Glomerular visceral epithelial cell (primary cell): ENCODE data around the gene LCAT.
"Not testable (repeated sequence)": the region's sequence is repeated elsewhere in the genome, so short reads cannot be mapped to it uniquely, and the experiment has no call there.

Experiments
- DNase-seq: peaks from one replicate; pipeline ENCODE4 v3.0.0-alpha.2; 2016; ENCODE audit errors: extremely low spot score

Gene LCAT

DNA sequence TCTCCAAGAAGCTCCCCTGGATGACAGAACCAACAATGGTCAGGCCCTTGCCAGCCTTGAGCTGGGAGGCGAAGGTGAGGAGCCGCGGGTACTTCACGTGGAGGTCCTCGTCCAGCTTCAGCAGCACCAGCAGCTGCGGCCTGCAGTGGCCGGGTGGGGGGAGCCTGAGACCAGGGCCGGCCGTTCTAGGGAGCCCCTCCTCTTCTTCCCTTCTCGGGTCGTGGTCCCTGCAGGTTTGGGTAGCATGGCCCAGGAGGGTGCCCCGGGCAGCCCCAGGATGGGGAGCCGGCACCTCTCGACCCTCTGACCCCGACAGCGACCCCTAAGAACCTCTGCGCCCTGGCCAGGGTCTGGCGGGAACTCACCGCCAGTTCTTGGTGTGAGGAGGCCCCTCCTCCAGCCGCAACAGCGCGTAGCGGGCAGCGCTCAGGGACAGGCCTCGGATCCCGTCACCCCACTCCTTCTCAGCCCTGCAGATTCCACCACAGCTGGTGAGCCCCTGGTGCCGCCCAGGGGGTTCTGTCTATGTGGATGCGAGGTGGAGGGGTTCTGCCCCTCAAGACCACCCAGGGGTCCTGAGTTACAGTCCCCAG, 3.1 kb upstream of the LCAT start:
- DNase-seq, result no peak

DNA sequence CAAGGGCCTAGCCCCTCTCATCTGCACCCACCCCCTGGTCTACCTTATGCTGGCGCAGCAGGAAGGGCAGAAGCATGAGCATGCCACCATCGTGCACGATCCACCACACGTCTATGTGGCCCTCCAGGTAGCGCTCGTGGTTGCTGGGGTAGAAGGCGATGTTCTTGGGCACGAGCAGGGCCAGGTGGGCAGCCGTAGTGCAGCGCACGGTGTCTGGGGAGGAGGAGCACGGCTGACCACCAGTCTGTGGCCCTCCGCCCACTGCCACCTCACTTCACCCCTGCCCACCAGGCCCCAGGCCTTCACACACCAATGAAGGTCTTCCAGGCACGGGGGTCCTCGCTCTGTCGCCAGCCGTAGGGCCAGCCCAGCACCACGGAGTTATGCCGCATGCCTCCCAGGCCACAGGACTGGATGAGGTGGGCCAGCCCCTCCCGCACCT, 2.2 kb upstream of the LCAT start:
- no peak for DNase-seq

DNA sequence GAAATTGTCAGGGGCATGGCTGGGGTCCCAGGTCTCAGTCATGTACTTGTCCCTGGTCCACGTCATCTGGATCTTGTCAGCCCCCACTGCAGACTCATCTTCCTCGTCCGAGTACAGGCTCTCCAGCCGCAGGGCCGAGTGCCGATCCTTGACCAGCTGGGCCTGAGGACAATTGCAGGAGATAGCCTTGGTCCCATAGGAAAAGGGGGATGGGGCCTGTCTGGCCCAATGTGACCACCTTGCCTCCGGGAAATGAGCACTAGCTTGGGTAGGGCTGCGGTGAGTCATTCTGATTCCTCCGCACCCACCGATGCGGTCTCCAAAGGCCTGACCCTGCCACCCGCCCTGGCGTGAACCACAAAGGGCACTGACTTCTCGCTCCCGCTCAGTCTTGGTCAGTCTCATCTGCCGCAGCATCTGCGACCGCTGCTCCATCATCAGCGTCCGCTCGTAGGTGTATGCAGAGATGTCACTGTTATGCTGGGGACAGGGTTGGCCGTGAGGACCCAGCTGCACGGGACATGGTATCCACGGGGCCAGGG, 1.5 kb upstream of the LCAT start:
- no peak for DNase-seq

DNA sequence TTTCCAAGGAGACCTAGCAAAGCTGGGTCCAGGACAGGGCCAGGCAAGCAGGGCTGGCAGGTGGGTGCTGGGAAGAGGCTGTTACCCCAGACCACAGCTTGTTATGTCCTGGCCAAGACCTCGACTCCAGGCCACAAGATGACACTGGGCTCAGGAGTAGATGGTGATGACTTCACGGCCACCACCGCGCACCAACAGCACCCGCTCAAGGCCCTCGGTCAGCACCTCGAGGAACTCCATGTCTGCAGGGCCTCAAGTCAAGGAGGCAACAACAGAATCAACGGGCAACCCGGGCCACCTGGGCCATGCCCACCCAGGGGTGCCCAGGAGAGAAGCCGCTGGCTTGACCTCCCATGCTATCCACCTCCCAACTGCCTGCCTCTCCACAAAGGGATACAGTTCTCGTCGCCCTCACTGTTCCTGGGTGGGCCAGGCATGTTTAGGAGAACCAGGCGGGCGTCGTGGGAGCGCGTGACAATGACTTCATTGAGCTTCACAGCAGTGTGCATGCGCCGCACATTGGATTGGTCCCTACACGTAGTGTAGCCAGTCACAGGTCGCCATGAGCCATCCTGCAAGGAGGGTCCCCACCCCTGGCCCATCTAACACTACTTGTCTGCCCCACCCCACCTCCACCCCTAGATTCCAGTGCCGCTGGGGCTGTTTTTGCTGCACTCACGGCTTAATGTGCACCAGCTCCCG, 921 bp upstream of the LCAT start:
- DNase-seq, result no peak

DNA sequence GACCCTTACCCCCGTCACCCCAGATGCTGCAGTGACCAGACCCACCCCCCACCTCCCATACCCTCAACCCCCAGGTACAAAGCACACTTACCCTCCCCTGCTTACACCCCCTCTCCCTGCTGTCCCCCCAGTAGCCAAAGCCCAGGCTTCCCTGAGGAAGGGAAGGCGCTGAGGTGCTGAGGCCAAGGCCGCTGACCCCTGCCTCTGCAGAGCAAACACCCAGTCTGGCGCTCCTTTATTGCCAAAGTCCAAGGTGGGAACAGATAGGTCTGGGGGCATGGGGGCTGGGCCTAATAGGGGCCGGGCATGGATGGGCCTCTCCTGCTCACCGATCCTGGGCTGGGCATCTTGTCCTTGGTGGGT, 683 bp downstream of the LCAT start:
- no peak for DNase-seq

DNA sequence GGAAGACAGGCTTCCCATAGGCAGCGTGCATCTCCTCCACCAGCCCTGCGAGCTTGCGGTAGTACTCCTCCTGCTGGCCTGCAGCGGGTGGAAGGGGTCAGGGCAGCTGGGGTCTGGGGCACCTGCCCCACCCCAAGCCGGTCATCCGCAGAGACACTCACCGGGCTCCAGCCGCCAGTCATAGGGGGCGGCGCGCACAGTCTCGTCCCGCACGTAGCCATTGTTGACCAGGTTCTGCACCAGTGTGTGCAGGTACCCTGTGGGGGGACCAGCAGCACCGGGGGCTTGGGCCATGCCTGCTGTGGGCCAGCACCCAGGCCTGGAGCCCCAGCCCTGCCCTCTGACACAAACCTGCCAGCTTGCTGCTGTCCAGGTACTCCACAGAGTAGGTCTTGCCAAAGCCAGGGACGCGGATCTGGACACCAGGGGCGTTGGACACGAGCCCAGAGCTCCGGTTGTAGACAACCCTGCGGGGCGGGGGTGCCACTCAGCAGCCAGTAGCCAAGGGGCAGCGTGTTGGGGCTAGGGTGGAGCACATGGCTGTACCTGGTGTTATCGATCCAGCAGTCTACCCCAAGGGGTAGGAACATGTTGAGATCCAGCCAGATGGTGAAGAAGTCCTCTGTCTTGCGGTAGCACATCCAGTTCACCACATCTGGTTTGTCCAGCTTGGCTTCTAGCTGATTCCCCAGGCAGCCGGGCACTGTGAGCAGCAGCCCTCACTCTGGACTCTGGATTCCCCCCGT, 1.2 kb downstream of the LCAT start:
- no peak for DNase-seq

DNA sequence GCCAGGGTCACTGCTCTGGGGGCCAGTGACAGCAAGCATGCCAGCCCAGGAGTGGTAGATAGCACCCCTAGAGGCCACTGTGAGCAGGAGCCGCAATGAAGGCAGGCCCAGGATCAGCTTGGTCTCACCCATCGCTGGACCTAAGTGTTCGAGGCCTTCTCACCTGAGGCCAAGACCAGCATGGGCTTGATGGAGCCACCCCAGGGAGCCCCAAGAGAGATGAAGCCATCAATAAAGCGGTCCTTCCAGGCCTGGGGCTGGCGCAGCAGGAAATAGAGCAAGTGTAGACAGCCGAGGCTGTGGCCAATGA, 1.8 kb downstream of the LCAT start:
- DNase-seq, result peak; percentile 38

DNA sequence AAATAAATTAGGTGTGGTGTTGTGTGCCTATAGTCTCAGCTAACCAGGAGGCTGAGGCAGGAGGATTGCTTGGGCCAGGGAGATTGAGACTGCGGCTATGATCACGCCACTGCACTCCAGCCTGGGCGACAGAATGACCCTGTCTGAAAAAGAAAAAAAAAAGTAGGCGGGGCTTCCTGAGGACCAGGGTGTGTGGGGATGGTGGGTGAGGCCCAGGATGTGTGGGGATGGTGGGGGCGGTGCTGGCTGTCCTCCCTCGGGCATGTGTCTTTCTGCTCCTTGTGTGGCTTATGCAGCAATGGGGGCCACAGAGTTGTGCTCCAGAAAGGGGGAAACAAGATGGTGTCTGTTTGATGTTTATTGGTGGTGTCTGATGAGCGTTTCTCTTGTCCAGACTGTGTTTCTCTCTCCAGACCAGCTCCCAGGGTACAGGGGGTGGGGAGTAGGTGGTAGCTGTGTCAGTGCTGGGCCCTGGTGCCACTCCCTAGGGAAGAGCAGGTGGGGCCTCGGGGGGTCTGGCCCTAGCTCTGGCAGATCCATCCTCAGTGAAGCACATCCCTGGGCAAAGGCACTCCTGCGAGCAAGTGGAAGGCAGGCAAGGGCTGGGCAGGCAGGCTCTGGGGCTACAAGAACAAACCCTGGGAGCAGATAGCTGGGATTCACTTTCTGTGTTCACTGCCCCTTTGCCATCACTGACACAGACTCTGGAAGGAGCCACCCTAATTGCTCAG, 2.3 kb downstream of the LCAT start:
- DNase-seq, result no peak

DNA sequence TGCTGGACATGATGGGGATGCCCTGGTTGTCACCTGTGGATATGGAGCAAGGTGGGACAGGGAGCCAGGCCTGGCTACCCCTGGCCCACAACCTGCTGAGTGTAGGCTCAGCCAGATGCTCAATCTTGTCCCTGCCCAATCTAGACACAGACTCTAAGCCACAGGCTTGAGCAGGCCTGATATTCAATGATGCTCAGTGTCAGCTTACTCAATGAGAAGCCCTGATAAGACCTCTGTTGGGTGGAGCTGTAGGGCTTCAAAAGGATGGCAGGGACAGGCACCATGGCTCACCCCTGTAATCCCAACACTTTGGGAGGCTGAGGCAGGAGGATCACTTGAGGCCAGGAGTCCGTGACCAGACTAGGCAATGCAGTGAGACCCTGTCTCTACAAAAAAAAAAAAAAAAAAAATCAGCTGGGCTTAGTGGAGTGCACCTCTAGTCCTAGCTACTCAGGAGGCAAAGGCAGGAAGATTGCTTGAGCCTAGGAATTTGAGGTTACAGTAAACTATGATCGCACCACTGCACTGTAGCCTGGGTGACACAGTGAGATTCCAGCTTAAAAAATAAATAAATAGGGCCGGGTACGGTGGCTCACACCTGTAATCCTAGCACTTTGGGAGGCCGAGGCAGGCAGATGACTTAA, 3.4 kb downstream of the LCAT start:
- no peak for DNase-seq

DNA sequence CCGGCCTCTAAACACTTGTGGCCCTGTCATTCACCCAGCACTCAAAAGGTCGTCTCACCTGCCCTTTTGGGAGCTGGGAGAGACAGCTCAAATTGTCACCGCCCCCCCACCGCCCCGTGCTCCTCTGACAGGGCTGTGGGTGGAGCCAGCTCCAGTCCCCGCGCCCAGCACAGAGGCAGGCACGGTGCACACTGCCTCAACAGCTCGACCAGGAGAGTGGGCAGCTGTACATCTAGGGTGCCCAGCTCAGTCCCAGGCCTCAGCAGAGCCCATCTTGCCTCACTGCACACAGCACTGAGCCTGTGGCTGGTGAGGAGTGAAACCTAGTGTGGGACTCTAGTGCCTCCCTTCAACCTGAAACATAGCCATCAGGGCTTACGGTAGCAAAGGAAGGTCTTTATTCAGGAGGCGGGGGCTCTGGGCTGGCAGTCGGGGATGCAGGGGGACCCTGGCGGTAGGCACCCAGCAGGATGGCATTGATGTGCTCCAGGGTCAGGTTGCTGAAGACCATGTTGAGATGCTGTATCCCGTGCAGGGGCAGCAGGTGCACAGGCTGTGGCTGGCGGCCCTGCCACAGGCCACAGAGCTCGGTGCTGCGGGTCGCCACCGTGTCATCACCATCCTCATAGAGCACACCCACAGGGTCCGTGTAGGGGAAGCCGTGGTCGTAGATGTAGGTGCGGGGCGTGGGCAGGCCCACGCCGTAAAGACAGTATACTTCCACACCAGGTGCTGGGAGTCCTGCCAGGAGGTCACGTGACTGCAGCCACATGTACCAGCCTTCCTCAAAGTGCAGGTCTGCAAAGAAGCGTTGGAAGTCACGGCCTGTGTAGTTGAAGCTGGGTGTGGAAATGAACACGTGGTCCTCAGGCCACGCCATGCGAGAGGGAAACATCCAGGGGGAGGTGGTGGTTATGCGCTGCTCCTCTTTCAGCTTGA, 4.1 kb downstream of the LCAT start:
- no peak for DNase-seq

DNA sequence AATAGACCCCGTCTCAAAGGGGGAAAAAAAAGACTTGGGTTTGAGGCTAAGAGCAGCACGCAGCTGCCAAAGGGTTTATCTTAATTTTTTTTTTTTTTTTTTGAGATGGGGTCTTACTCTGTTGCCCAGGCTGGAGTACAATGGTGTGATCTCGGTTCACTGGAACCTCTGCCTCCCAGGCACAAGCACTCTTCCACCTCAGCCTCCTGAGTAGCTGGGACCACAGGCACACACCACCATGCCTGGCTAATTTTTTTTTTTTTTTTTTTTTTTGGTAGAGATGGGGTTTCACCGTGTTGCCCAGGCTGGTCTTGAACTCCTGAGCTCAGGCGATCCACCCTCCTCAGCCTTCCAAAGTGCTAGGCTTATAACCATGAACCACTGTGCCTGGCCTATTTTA, 6.2 kb downstream of the LCAT start:
- not testable (repeated sequence) for DNase-seq

DNA sequence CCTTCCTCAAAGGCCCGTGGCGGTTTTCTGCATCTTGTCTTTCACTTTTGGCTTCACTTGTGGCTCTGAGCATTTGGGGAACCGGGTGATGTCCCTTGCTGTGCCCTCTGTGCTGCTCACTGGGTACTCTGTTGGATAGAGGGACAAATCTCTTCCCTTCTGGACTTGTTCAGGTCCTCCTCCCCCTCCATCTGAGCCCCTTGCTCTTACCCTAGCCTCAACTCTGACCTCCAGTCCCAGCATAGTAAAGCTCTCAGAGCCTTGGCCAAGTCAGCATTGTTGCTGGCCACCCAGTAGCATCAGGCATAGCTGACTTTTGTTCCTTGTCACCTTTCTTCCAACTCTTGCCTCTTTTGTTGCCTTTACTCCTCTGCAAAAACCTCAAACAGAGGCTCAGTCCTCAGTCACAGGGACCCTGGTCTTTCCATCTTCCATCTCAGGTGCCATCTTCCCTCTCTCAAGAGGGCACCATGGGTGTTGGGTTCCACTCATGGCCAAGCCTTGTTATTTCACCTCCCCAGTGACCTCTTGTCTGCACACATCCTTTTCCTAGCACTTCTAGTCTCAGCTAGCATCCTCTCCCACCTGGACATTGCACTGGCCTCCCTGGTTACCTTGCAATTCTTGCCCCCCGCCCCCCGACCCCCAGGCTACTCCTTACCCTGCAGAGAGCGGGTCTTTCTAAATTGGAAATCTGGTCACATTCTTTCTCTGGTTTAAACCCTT, 6.9 kb downstream of the LCAT start:
- DNase-seq, result no peak

DNA sequence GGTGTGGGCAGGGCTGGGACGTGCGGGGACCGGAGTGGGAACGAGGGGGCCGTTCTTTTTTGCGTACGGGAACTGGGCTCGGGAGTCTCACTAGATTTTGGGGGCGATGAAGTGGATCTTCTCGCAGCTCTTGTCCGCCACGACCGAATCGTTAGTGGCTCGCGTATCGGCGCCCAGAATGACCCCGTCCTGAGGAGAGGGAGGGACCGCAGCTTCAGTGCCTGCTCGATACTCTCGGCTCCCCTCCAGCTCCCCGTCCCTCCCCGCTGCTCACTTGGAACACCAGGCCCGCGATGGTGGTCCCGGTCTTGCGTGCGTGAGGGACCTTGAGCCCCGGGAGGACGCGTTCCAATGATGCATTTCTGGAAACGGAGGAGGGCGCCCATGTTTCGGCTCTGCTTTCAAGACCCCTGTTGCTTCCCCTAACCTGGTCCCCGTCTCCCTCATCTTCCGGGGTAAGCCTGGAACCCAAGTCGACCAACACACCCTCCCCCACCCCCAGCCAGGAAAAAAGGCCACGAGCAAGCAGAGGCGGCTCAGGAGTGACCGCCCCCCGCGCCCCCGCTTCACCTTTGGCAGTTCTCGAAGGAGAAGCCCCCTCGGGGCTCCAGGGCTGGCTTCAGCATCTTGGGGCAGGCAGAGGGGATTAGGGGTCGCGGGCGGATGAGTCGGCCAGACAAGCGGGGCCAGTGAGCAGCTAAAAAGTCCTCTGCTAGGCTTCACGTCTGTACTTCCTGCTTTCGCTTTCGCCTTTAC, 7.6 kb downstream of the LCAT start, which contains the start of gene PSMB10:
PSMB10 (minus strand) TSS at position 727 of the 756 bp plus-strand sequence; CDS start at position 626, 101 bp downstream.
- DNase-seq, result peak; percentile 67

DNA sequence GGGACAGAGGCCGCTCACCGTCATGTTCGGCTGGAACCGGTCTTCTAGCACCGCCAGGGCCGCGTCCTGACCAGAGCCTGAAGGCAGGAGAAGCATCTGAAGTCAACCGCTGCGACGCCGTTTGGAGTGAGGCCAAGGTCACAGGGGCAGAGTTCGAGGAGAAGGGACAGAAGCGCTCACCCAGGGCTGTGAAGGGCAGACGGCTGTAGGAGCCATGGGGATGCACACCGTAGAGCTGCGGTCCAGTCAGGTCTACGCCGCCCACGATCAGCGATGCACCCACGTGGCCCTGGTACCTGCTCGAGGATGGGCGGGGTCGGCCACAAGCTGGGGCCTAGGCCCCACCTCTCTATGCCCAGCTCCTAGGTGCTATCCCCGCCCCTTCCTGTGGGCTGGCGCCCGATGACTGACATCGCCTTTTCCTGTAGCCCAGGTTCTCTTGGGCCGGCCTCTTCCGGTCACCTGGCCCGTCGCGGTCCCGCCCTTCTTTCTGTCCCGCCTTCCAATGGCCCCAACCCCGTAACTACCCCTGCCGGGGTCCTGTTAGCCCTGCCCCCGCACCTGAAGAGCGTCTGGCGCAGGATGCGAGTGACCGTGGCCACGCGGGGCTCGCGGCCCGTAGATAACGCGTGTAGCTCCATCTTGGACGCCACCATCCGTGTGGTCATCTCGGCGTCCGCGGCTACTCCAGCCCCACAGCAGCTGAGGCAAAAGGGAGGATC, 8.4 kb downstream of the LCAT start:
- peak; percentile 96 for DNase-seq

DNA sequence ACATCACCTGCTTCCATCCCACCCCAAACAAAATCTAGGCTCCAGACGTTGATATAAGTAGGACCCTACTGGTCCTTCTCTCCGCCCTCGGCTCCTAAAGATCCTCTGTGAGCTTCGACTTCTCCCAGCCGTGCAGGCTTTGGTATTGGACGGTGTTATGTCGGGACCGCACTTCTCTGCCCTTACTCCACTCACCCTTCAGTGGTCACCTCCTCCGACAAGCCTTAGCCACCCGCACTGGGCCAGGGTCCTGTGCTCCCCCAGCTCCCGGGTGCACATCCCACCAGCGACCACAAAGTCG, 8.9 kb downstream of the LCAT start:
- no peak for DNase-seq

DNA sequence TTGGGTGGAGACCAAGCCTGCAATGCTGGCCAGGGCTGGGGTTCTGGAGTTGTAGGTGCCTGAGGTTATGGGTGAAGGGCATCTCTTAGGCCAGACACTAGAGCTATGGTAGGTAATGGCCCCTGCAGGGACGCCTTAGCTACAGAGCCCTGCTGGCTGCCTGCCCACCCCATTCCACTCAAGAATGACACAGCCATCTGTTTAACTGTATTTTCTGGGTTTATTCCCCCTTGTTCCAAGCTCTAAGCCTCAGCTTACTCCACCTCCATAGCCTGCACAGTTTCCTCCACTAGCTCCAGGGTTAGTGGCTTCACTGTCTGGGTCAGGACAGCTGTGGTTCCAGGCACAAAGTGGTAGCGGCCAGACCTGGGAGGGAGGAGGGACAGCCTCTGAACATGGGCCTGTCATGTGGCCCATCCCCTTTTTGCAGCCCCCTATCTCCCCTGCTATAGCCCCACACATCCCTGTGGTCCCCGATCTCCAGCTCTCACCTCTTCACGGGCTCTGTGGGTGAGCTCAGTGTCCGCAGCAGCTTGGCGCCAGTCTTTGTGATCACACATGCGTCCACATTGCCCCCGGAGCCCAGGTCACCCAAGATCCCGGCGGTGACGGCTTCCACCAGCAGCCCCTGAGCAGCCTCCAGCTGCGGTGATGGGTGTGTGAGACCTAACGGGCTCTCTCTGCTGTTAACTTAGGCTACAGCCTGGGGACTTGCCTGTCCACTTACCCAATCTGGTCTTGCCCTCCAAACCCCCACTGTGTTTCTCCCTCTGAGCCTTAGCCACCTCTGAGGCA, 9.4 kb downstream of the LCAT start:
- no peak for DNase-seq

DNA sequence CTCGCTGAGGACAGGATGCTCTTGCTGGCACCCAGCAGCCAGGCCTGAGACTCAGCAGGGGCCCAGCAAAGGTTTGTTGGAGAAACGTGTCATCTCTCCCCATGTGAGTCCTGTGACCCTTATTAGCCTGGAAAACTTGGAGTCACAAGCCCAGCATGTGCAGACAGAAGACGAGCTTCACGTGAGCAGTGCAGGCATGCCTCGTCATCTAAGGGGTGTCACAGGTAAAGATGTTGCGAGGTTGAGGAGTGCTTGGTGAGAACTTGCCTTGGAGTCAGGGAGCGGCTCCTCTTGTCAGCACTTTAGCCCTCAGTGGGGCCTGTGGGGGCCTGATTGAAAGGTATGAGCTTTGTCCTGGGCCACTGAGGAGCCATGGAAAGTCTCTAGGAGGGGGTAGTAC, 10.1 kb downstream of the LCAT start:
- no peak for DNase-seq

DNA sequence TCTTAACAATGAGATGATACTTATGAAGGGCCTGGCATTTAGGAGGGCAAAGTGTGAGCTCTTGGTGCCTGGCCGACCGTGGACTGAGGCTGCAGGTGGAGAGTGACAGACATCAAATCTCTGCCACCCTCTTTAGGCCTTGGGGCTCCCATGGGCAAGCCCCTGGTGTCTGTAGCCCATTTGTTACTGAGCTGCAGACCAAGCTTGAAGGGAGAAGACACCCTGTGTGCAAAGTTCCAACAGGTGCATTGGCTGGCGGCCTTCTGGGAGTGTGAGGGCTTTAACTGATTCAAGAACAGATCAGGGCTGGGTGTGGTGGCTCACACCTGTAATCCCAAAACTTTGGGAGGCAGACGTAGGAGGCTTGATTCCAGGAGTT, 11.5 kb downstream of the LCAT start:
- DNase-seq, result no peak
